Stimulated activated CD4-positive, alpha-beta T cell treated with anti-CD3 and anti-CD28 coated beads, TNF-alpha, amount 100 ng/mL, for 1 hour (primary cell): Measurements from ENCODE around the gene SEPTIN2.
A peak's percentile ranks its signal among the peaks of the same experiment; 100 is the strongest.
"Not testable (repeated sequence)": the region's sequence is repeated elsewhere in the genome, so short reads cannot be mapped to it uniquely, and the experiment has no call there.

Source experiments
- DNase-seq, 3 donors: peaks; one replicate each; pipeline ENCODE4 v3.0.0-alpha.2; 2020; ENCODE audit warnings: low read depth in 3 of 3, low spot score in 1 of 3

SEPTIN2 gene

DNA sequence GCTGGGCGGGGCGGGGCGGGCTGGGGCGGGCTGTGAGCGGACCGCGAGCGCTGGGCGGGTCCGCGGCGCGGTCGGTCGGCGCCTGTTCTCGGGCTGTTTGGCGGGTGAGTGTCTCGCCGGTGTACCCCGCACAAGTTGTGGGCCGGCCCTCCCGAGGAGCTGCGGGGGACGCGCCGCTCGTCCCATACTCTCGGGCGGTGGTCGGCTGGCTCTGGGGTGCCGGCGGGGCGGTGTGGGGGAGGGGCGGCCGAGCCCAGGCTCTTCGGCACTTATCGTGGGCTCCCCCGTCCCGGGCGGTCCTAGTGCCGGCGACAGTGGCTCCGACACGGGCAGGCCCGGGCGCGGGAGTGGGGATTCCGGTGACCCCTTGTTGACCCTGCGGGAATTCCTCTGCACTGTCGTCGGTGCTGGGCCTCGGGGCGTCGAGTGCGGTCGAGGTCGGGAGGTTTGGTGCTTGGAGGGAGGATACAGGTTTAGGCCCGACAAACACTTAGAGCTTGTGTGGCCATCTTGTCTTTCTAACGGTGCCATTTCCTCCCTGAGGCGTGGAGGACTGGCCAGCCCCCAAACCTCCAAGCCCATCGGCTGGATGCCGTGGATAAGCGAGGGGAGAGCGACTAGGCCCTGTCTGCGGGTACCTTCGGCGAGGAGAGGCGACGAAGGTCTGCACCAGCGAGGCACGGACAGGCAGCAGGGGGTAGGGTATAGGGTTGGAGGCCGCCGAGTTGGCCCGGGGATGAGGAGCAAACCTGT is at the start of gene SEPTIN2:
SEPTIN2 (plus strand) TSS at position 47 of the 753 bp plus-strand sequence. CDS start 8,308 bp downstream, outside the sequence.
- DNase-seq, result peak in 2 of 3 donors; percentile 40 to 65

GRCh38 chr2:241267249-241268067 is 48.3 kb upstream of the SEPTIN2 start:
- no peak for DNase-seq

DNA sequence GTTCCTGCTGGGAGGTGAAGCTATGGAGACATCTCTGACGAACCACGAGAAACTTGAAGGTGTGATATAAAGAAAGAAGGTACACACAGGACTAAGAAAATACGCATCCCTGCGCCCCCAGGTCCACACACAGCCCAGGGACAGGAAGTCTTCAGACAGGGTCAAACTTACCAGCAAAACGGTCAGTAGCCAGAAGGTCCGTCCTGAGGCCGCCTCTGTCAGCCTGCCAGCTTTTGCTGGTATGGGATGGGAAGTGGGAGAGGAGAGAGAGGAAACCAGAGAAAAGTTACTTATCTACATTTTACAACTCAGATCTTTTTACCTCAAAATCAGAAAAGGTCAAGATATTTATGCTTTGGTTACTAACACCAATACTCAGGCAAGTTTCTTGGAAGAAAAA is 47.4 kb upstream of the SEPTIN2 start:
- no peak for DNase-seq

GRCh38 chr2:241268716-241269445 is 46.8 kb upstream of the SEPTIN2 start:
- no peak for DNase-seq

- DNase-seq, result no peak
Observed at GRCh38 chr2:241269707-241270520, 45.8 kb upstream of the SEPTIN2 start.

- no peak for DNase-seq
Observed at GRCh38 chr2:241270531-241270930, 45.2 kb upstream of the SEPTIN2 start.

GRCh38 chr2:241271706-241272302 is 43.9 kb upstream of the SEPTIN2 start:
- DNase-seq, result peak in 2 of 3 donors; percentile 17 to 39

- DNase-seq, result peak in 1 of 3 donors; percentile 31
Observed at GRCh38 chr2:241272303-241273209, 43.2 kb upstream of the SEPTIN2 start.

- DNase-seq, result no peak
Observed at GRCh38 chr2:241273210-241274020, 42.3 kb upstream of the SEPTIN2 start.

- DNase-seq, result no peak
Observed at GRCh38 chr2:241274127-241274526, 41.6 kb upstream of the SEPTIN2 start.

- DNase-seq, result no peak
Observed at GRCh38 chr2:241275504-241275903, 40.2 kb upstream of the SEPTIN2 start.

- DNase-seq, result no peak
Observed at GRCh38 chr2:241275910-241276309, 39.8 kb upstream of the SEPTIN2 start.

- DNase-seq, result not testable (repeated sequence)
Observed at GRCh38 chr2:241278306-241278705, 37.4 kb upstream of the SEPTIN2 start.

GRCh38 chr2:241279413-241279812 is 36.3 kb upstream of the SEPTIN2 start:
- DNase-seq, result no peak

DNA sequence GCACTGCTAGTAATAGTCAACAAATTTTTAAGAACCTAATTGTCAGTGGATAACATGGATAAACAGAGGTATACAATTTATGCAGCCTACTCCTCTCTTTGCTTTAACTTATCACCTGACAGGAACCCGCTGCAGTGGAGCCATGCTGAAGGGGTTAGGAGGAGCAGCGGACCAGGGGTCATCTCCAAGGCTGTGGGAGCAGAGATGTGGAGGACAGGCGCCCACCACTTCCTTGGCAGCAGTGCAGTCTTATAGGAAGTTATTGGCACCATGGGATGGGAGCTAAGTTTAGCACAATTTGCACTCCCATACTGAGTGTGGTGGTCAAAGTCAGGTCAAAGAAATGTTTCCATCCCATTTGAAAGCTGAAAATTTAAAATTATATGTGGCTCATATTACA is 35.9 kb upstream of the SEPTIN2 start:
- DNase-seq, result no peak

- DNase-seq, result no peak
Observed at GRCh38 chr2:241280291-241280690, 35.4 kb upstream of the SEPTIN2 start.

DNA sequence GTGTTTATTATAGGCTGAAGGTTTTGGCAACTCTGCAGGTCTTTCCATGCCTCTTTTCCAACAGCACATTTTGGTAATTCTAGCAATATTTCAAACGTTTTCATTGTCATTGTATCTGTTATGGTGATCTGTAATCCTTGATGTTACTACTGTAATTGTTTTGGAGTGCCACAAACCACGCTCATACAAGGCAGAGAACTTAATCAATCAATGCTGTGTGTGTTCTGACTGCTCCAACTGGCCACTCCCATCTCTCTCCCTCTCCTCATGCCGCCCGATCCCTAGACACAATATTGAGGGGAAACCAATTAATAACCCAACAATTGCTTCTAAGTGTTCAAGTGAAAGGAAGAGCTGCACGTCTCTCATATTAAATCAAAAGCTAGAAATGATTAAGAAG is 33.2 kb upstream of the SEPTIN2 start:
- no peak for DNase-seq

GRCh38 chr2:241285596-241285995 is 30.1 kb upstream of the SEPTIN2 start:
- no peak for DNase-seq
